GM10847 (cell line): ENCODE results near the gene BANP.

Experiments
- POLR2A ChIP-seq: IDR thresholded peaks from 2 replicates; pipeline ENCODE4 v1.6.1; 2011; ENCODE audit not compliant: insufficient read length; ENCODE audit errors: extremely low read depth

Gene BANP

GRCh38 chr16:87984632-87985267, 33.5 kb downstream of the BANP start:
- TF ChIP-seq POLR2A: no peak

DNA sequence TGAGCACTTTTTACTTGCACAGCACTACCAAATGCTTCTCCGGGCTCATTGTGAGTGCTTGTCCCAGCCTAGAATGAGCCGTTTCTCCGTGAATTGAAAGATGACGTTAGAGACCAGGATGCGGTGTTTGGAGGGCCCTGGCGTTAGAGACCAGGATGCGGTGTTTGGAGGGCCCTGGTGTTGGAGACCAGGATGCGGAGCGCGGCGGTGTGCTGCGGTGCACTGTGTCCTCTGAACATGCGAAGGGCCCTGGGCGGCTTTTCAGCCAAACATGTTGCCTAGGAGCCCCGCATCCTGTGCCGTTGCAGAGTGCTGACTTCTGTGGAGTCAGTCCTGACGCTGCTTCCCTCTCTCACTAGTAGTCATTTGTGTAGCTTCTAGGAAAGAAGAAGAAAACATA, 42.7 kb downstream of the BANP start:
- no peak for TF ChIP-seq POLR2A

- TF ChIP-seq POLR2A: no peak
Measured at GRCh38 chr16:87995644-87996043, 44.4 kb downstream of the BANP start.

DNA sequence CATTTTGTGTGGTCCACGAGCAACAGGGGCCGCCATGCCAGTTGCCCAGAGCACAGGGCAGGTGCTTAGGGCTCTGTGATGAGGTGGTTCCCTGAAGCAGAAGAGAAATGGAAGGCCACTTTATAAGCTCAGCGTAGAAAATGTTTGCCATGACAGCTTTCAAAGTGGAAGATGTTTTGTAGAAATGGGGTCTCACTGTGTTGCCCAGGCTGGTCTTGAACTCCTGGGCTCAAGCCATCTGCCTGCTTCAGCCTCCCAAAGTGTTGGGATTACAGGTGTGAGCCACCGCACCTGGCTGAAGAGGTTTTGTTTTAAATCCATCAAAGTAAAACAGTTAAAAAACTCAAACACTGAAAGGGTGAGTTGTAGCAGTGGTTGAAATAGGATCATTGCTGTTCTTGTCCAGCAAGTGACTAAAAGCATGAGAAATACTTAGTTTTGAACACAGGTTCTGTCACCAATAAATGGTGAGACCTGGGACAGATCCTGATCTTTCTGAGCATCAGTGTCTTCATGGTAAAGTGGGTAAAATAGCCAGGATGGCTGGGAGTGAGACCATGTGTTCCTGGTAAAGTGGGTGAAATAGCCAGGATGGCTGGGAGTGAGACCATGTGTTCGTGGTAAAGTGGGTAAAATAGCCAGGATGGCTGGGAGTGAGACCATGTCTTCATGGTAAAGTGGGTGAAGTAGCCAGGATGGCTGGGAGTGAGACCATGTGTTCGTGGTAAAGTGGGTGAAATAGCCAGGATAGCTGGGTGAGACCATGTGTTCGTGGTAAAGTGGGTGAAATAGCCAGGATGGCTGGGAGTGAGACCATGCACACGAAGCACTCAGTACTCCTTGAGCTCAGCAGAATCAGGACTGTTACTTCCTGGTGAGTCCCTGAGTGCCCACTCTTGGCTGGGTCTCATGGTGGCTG, 46.0 kb downstream of the BANP start:
- TF ChIP-seq POLR2A: no peak

GRCh38 chr16:88002211-88002610, 51.0 kb downstream of the BANP start:
- no peak for TF ChIP-seq POLR2A

DNA sequence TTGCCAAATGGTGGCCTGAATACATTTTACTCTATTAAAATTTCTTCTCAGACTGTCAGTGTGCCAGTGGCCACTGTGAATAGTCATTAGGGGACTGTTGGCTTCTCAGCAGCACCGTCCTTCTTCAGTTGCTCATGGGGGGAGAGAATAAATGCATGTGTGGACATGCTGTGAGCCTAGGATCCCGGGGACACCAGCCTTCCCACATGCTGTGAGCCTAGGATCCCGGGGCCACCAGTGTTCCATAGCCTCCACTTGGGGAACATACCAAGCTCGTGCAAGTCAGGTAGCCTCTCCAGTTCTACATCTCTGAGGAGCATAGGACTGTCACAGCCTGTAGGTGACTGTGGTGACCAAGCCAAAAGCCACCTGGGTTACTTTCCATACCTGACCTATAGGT, 51.5 kb downstream of the BANP start:
- no peak for TF ChIP-seq POLR2A

GRCh38 chr16:88003316-88003715, 52.1 kb downstream of the BANP start:
- no peak for TF ChIP-seq POLR2A

GRCh38 chr16:88003736-88004135, 52.5 kb downstream of the BANP start:
- no peak for TF ChIP-seq POLR2A

DNA sequence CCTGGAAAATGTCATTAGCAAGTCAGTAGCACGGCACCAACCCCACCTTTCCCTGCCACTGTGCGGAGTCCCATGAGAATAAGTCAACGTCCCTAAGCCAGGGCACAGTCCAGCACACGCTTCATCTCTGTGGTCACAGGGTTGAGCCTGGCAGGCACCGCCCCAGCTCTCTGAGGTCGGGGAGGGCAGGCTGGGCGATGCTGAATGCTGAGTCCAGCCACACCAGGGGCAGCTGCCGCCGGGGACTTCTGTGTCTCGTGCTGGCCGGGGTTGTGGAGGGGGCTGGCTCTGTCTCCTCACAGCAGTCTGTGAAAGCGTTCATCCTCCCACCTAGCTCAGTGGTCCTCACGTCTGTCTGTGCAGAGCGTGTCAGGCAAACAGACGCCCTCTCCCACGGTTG, 53.2 kb downstream of the BANP start:
- no peak for TF ChIP-seq POLR2A

GRCh38 chr16:88005181-88005581, 53.9 kb downstream of the BANP start:
- no peak for TF ChIP-seq POLR2A

- no peak for TF ChIP-seq POLR2A
Measured at GRCh38 chr16:88005968-88006367, 54.7 kb downstream of the BANP start.

GRCh38 chr16:88007321-88007731, 56.1 kb downstream of the BANP start:
- no peak for TF ChIP-seq POLR2A

GRCh38 chr16:88008840-88009239, 57.6 kb downstream of the BANP start:
- TF ChIP-seq POLR2A: no peak

- no peak for TF ChIP-seq POLR2A
Measured at GRCh38 chr16:88009563-88010342, 58.5 kb downstream of the BANP start.

DNA sequence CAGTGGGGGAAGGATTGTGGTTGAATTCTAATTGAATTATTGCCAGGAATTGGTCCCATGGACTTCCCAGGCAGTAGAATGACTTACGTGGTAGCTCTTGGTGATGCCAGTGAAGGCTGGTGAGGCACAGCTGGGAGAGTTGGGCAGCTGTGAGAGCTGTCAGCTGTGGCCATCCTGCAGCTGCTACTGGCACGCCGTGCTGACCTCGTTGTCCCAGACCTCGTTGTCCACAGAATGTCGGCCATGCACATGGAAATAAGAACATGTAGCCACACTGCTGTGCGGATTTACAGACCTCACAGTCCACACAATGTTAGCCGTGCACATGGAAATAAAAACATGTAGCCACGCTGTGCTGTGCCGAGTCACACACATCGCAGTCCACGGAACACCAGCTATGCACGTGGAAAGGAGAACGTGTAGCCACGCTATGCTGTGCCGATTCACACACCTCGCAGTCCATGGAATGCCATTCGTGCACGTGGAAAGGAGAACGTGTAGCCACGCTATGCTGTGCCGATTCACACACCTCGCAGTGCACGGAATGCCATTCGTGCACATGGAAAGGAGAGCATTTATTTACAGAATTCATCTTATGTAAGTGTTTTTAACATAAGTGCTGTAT, 59.2 kb downstream of the BANP start:
- TF ChIP-seq POLR2A: no peak
